RWPE2 (cell line): ENCODE results near the gene CCDC50.

Experiments
- ATAC-seq: fragments of 200-7000 bp; cut with Tn5 transposase; 3 replicates; pipeline ENCODE4 v1.9.1; 2021; ENCODE audit warnings: low read depth
- DNase-seq: peaks from one replicate; pipeline ENCODE4 v3.0.0-alpha.2; 2020; ENCODE audit warnings: low spot score
- H3K27ac ChIP-seq: fragments of 450-650 bp; 2 replicates; pipeline ENCODE4 v1.5.1; 2017; ENCODE audit warnings: mild to moderate bottlenecking; ENCODE audit not compliant: poor library complexity, severe bottlenecking
- H3K27me3 ChIP-seq: fragments of 250-450 bp; sonication (Bioruptor Pico); 2 replicates; pipeline ENCODE4 v1.5.1; 2021; ENCODE audit warnings: mild to moderate bottlenecking, moderate library complexity; ENCODE audit not compliant: insufficient read depth, poor library complexity, severe bottlenecking
- H3K36me3 ChIP-seq: fragments of 250-450 bp; sonication (Bioruptor Pico); 2 replicates; pipeline ENCODE4 v1.5.1; 2020; ENCODE audit warnings: low read depth, mild to moderate bottlenecking, moderate library complexity
- H3K4me1 ChIP-seq: fragments of 250-450 bp; sonication (Bioruptor Pico); 2 replicates; pipeline ENCODE4 v1.5.1; 2021; ENCODE audit warnings: mild to moderate bottlenecking, moderate library complexity; ENCODE audit not compliant: insufficient read depth, poor library complexity, severe bottlenecking
- H3K4me3 ChIP-seq: fragments of 250-450 bp; sonication (Bioruptor Pico); 2 replicates; pipeline ENCODE4 v1.5.1; 2021; ENCODE audit warnings: mild to moderate bottlenecking, moderate library complexity; ENCODE audit not compliant: severe bottlenecking
- H3K9me3 ChIP-seq: fragments of 250-450 bp; sonication (Bioruptor Pico); 2 replicates; pipeline ENCODE4 v1.5.1; 2021; ENCODE audit warnings: mild to moderate bottlenecking, moderate library complexity; ENCODE audit not compliant: severe bottlenecking
- TF ChIP-seq, protein P1 (sequence below): fragments of 450-650 bp; IDR thresholded peaks from one replicate; pipeline ENCODE4 v1.5.1; 2017; ENCODE audit warnings: mild to moderate bottlenecking, moderate library complexity; ENCODE audit not compliant: poor library complexity, severe bottlenecking

Gene CCDC50

GRCh38 chr3:191314109-191314728, 15.0 kb upstream of the CCDC50 start:
- Histone ChIP-seq H3K27ac (no peak overlapping the region), H3K36me3 (no peaks in the 10 kb centered on the region), H3K9me3 (no peaks in the 10 kb centered on the region), H3K27me3 (no peaks in the 10 kb centered on the region), H3K4me1 (no peaks in the 10 kb centered on the region), H3K4me3 (no peak overlapping the region)
- ATAC-seq (no peak), DNase-seq (no peak)
- TF ChIP-seq, protein P1, sequence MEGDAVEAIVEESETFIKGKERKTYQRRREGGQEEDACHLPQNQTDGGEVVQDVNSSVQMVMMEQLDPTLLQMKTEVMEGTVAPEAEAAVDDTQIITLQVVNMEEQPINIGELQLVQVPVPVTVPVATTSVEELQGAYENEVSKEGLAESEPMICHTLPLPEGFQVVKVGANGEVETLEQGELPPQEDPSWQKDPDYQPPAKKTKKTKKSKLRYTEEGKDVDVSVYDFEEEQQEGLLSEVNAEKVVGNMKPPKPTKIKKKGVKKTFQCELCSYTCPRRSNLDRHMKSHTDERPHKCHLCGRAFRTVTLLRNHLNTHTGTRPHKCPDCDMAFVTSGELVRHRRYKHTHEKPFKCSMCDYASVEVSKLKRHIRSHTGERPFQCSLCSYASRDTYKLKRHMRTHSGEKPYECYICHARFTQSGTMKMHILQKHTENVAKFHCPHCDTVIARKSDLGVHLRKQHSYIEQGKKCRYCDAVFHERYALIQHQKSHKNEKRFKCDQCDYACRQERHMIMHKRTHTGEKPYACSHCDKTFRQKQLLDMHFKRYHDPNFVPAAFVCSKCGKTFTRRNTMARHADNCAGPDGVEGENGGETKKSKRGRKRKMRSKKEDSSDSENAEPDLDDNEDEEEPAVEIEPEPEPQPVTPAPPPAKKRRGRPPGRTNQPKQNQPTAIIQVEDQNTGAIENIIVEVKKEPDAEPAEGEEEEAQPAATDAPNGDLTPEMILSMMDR, result no peak

- Histone ChIP-seq H3K9me3 (no peaks in the 10 kb centered on the region), H3K4me1 (no peaks in the 10 kb centered on the region), H3K27me3 (no peaks in the 10 kb centered on the region), H3K27ac (no peak overlapping the region), H3K36me3 (no peaks in the 10 kb centered on the region), H3K4me3 (no peak overlapping the region)
- DNase-seq (peak; percentile 43), ATAC-seq (no peak)
- TF ChIP-seq, protein P1, result no peak
These were observed 12.2 kb upstream of the CCDC50 start for GRCh38 chr3:191316876-191317603.

DNA sequence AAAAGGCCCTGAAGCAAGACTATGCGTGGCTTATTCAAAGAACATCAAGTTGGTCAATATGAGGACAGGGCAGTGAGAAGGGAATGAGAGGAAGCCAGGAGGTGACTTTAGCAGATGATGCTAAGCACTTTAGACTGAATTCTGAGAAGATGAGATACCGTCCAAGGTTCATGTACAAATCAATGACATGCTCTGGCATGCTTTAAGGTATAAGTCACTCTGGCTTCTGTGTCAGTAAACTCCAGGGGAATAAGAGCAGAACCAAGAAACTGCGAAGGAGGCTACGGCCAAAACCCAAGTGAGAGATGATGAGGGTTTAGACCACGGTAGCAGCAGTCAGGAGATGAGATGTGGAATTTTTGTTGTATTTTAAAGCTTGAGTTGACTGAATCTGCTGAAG, 8.9 kb upstream of the CCDC50 start:
- Histone ChIP-seq H3K27me3 (no peaks in the 10 kb centered on the region), H3K27ac (no peak overlapping the region), H3K4me1 (no peaks in the 10 kb centered on the region), H3K9me3 (no peaks in the 10 kb centered on the region), H3K36me3 (no peaks in the 10 kb centered on the region), H3K4me3 (no peak overlapping the region)
- TF ChIP-seq, protein P1, result no peak
- DNase-seq (no peak), ATAC-seq (peak; percentile 35; the same call in 1 of the 3 replicates)

GRCh38 chr3:191321019-191321767, 8.0 kb upstream of the CCDC50 start:
- H3K4me3 ChIP-seq, result no peak overlapping the region
- no peaks in the 10 kb centered on the region for H3K27me3 ChIP-seq
- no peak for ATAC-seq
- no peak overlapping the region for H3K27ac ChIP-seq
- H3K9me3 ChIP-seq, result no peaks in the 10 kb centered on the region
- TF ChIP-seq, protein P1, result no peak
- no peaks in the 10 kb centered on the region for H3K4me1 ChIP-seq
- no peaks in the 10 kb centered on the region for H3K36me3 ChIP-seq
- DNase-seq, result no peak
